Lung (tissue), 12 donors: Measurements from ENCODE around the gene PCCB. TPM values are rescaled to one million over a fixed set of nuclear protein-coding genes. Genes with fewer than 3 reads are reported as not detected.

Experiments used
- ATAC-seq: fragments of 200-7000 bp; cut with Tn5 transposase; one replicate; pipeline ENCODE4 v1.9.1; 2020; ENCODE audit warnings: moderate number of reproducible peaks; ENCODE audit not compliant: insufficient read depth, low FRiP score
- DNase-seq, 3 donors: peaks; one replicate each; pipeline ENCODE4 v3.0.0-alpha.2; 2013 to 2017
- H3K27ac ChIP-seq, 2 donors: one replicate each; pipeline ENCODE4 v1.5.1; 2013; ENCODE audit warnings: mild to moderate bottlenecking in 2 of 2, moderate library complexity in 2 of 2, control low read depth in 1 of 2, inconsistent platforms in 1 of 2, low read depth in 1 of 2, low read length in 1 of 2
- H3K27me3 ChIP-seq, 3 donors: one replicate each; pipeline ENCODE4 v1.5.1; 2013; ENCODE audit warnings: low read length in 2 of 3; ENCODE audit not compliant: control insufficient read depth in 3 of 3, insufficient read depth in 3 of 3
- H3K36me3 ChIP-seq, 4 donors: one replicate each; pipeline ENCODE4 v1.5.1; 2013; ENCODE audit warnings: low read length in 4 of 4, mild to moderate bottlenecking in 1 of 4, moderate library complexity in 1 of 4; ENCODE audit not compliant: control insufficient read depth in 4 of 4, insufficient read depth in 4 of 4
- H3K4me1 ChIP-seq, 5 donors: one replicate each; pipeline ENCODE4 v1.5.1; 2013; ENCODE audit warnings: low read length in 5 of 5, mild to moderate bottlenecking in 2 of 5, moderate library complexity in 1 of 5; ENCODE audit not compliant: control insufficient read depth in 5 of 5, insufficient read depth in 5 of 5
- H3K4me3 ChIP-seq: one replicate; pipeline ENCODE4 v1.5.1; 2013; ENCODE audit warnings: mild to moderate bottlenecking, control low read depth, moderate library complexity
- H3K9ac ChIP-seq, 2 donors: one replicate each; pipeline ENCODE4 v1.5.1; 2013; ENCODE audit warnings: low read length in 2 of 2, control low read depth in 1 of 2; ENCODE audit not compliant: insufficient read depth in 1 of 2
- H3K9me3 ChIP-seq, 4 donors: one replicate each; pipeline ENCODE4 v1.5.1; 2013; ENCODE audit warnings: low read length in 3 of 4, mild to moderate bottlenecking in 1 of 4, moderate library complexity in 1 of 4; ENCODE audit not compliant: control insufficient read depth in 4 of 4, insufficient read depth in 3 of 4
- WGBS, 2 donors: extraction: QIAGEN DNeasy Blood & Tissue Kit; methylation state at CpG; one replicate each; pipeline ENCODE4 v1.1.7; 2013; 5-methylcytosine and 5-hydroxymethylcytosine counted together
- polyA plus RNA-seq, 2 donors: library from polyadenylated mRNA; stranded (reverse); fragments of 200-250 nt; gene quantifications; one replicate each; pipeline ENCODE4 v1.2.1, GENCODE V29; 2013
- total RNA-seq, 2 donors: library from RNA; depleted of rRNA in 1 of 2; stranded (reverse); fragments of >200 nt in 1 of 2; gene quantifications; one replicate each; pipeline ENCODE4 v1.2.1, GENCODE V29; 2014 to 2021
- TF ChIP-seq, protein P1 (sequence below): IDR thresholded peaks from 2 replicates; pipeline ENCODE4 v1.5.1; 2012; ENCODE audit warnings: mild to moderate bottlenecking; ENCODE audit errors: control extremely low read depth, extremely low read depth
- donor health status: control.
- donor health status: control.
- donor health status: Bipolar disorder and iron deficiency.
- donor health status: healthy.
- donor health status: DM: yes; HTN: yes; CAD: no.

The PCCB gene
- total and polyA plus RNA-seq, 4 donors = 23.0 to 39.9 (median 29.3) TPM

DNA sequence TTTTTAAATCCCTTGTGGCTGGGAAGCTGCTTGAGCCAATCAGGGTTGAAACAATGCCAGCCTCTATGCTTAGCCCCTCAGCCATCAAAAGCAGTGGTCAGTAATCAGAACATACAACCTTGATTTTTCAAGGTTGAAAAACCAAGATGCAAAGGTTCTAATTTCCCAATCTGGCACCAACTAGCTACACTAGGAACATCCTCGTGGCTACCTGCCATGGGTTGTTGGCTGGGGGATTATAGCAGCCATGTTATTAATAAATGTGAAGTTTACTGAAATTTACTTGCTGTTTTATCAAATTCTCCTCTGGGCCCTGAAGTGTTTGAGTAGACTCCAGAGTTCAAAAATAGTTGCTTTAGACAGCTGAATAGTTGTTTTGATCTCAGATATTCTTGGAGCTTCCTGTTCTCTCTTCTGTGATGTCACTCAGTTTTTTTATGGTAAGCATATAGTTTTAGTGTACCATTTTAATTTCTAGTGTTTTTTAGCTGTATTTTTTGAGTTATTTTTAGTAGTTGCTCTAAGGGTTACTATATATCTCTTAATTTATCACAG, 31.9 kb downstream of the PCCB start:
- Histone ChIP-seq H3K9ac (no peak overlapping the region), H3K4me3 (no peak overlapping the region), H3K27me3 (no peaks in the 10 kb centered on the region), H3K4me1 (no peaks in the 10 kb centered on the region), H3K9me3 (peaks cover 1 to 16% (median 6%) of the 10 kb centered on the region in 4 donors), H3K27ac (no peak overlapping the region), H3K36me3 (peaks cover 2 to 20% (median 15%) of the 10 kb centered on the region in 4 donors)
- TF ChIP-seq, protein P1, sequence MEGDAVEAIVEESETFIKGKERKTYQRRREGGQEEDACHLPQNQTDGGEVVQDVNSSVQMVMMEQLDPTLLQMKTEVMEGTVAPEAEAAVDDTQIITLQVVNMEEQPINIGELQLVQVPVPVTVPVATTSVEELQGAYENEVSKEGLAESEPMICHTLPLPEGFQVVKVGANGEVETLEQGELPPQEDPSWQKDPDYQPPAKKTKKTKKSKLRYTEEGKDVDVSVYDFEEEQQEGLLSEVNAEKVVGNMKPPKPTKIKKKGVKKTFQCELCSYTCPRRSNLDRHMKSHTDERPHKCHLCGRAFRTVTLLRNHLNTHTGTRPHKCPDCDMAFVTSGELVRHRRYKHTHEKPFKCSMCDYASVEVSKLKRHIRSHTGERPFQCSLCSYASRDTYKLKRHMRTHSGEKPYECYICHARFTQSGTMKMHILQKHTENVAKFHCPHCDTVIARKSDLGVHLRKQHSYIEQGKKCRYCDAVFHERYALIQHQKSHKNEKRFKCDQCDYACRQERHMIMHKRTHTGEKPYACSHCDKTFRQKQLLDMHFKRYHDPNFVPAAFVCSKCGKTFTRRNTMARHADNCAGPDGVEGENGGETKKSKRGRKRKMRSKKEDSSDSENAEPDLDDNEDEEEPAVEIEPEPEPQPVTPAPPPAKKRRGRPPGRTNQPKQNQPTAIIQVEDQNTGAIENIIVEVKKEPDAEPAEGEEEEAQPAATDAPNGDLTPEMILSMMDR = no peak
- ATAC-seq = no peak
- DNase-seq = peak in 1 of 3 donors; percentile 13
- WGBS, 2 donors = 79 to 94% methylated on average over 1 of the region's 1 CpG

DNA sequence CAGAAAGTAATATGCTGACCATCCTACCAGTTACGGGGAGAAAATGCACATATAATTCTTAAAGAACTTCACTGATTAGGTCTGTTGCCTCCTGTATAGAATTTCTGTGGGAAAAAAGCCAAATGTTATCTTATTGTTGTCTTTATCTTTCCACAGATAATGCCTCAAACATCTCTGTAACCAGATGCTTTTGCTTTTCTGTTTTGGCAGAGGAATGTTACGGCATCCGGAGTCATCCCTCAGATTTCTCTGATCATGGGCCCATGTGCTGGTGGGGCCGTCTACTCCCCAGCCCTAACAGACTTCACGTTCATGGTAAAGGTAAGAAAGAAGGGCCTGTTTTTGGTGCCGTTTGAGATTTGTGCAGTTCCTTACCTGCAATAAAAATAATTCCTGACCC, 33.5 kb downstream of the PCCB start:
- 86 to 88% methylated on average over 6 of the region's 6 CpGs for WGBS, 2 donors
- H3K27ac ChIP-seq = no peak overlapping the region
- peak in 1 of 3 donors; percentile 12 for DNase-seq
- H3K4me1 ChIP-seq = no peaks in the 10 kb centered on the region
- peaks cover 0 to 15% (median 13%) of the 10 kb centered on the region in 4 donors for H3K36me3 ChIP-seq
- H3K9me3 ChIP-seq = peaks cover 1 to 12% (median 6%) of the 10 kb centered on the region in 4 donors
- TF ChIP-seq, protein P1 = no peak
- no peak overlapping the region for H3K4me3 ChIP-seq
- no peak for ATAC-seq
- H3K27me3 ChIP-seq = no peaks in the 10 kb centered on the region
- no peak overlapping the region for H3K9ac ChIP-seq

DNA sequence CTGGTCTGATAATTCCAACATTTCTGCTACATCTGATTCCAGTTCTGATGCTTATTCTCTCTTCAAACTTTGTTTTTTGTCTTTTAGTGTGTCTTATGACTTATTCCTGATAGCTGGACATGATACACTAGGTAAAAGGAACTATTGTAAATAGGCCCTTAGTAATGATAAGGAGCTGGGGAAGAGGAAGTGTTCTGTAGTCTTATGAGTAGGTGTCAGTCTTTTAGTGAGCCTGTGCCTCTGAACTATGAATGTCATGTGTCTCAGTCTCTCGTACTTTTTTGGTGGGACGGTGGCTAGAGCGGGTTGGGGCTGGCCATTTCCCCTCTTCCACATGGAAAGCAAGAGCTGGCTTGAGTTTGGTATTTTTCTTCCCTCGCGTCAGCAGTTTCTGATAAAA, 41.2 kb downstream of the PCCB start:
- WGBS, 2 donors = 96 to 97% methylated on average over 5 of the region's 5 CpGs
- H3K27me3 ChIP-seq = no peaks in the 10 kb centered on the region
- H3K36me3 ChIP-seq = peaks cover 0 to 11% (median 7%) of the 10 kb centered on the region in 4 donors
- ATAC-seq = no peak
- no peak overlapping the region for H3K4me3 ChIP-seq
- H3K4me1 ChIP-seq = no peaks in the 10 kb centered on the region
- H3K9ac ChIP-seq = no peak overlapping the region
- no peak overlapping the region for H3K27ac ChIP-seq
- no peak for DNase-seq
- no peaks in the 10 kb centered on the region for H3K9me3 ChIP-seq
- TF ChIP-seq, protein P1 = no peak

DNA sequence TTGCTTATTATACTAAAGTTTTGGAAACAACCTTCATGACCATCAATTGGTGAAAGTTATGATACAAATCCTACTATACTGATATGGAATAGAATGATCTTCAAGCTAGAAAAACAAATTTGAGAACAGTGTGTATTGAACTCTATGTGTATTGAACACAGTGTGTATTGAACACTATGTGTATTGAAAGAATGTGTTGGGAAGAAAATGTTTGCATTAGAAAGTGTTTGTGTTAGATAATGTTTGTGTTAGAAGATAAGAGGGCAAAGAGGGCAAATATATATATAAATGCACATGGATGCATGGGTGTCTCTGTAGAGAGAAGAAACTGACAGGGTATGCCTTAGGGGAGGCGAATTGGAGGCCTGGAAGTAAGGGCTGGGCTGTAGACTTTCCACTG, 42.4 kb downstream of the PCCB start:
- peaks cover 0 to 12% (median 7%) of the 10 kb centered on the region in 4 donors for H3K36me3 ChIP-seq
- WGBS, 2 donors = 95 to 100% methylated on average over 1 of the region's 1 CpG
- DNase-seq (no peak), ATAC-seq (no peak)
- H3K9me3 ChIP-seq = no peaks in the 10 kb centered on the region
- no peak overlapping the region for H3K27ac ChIP-seq
- TF ChIP-seq, protein P1 = no peak
- H3K4me1 ChIP-seq = no peaks in the 10 kb centered on the region
- no peak overlapping the region for H3K4me3 ChIP-seq
- no peaks in the 10 kb centered on the region for H3K27me3 ChIP-seq
- H3K9ac ChIP-seq = no peak overlapping the region
